Measurements from ENCODE around the gene NDUFV2. TPM values are rescaled to one million over a fixed set of nuclear protein-coding genes. Genes with fewer than 3 reads are reported as not detected.

NDUFV2 gene
- total RNA-seq, 2 experiments from 2014 or later: 230 to 231 TPM

GRCh38 chr18:9146224-9146623 lies 43.7 kb downstream of the NDUFV2 start:
- no peak overlapping the region for H3K4me3 Mint-ChIP-seq
- no peak for TF ChIP-seq CTCF (IDR thresholded peaks at IDR 0.05)
- Histone ChIP-seq H3K27me3 (ENCODE audit: control insufficient read depth in 1 of 2, insufficient read depth in 2 of 2, low read length in 2 of 2) (no peaks in the 10 kb centered on the region), H3K27ac (ENCODE audit: low read depth in 1 of 2, low read length in 2 of 2) (peak overlapping the region in 1 of 2 donors; percentile 29), H3K9me3 (ENCODE audit: control insufficient read depth in 1 of 2, insufficient read depth in 1 of 2, low read length in 2 of 2) (no peaks in the 10 kb centered on the region), H3K36me3 (ENCODE audit: insufficient read depth, low read length) (no peaks in the 10 kb centered on the region), H3K4me1 (ENCODE audit: insufficient read depth, low read length) (peaks cover 27% of the 10 kb centered on the region), H3K4me3 (ENCODE audit: low read length) (no peak overlapping the region)
- H3K36me3 Mint-ChIP-seq (ENCODE audit: low read depth): peaks cover 8% of the 10 kb centered on the region
- no peaks in the 10 kb centered on the region for H3K9me3 Mint-ChIP-seq
- peaks cover 85% of the 10 kb centered on the region for H3K4me1 Mint-ChIP-seq (ENCODE audit: low read depth)
- H3K27me3 Mint-ChIP-seq: no peaks in the 10 kb centered on the region
- CTCF ChIA-PET: interaction anchor here (0.6 to 3.0 kb wide), 4 partner anchors 26 to 72 kb away, joined by 3 to 31 read pairs (median 10); no protein-coding TSS in a partner anchor
- DNase-seq (no peak), ATAC-seq (ENCODE audit: poor library complexity) (no peak)
- intact Hi-C loops (cut with DNase I, micrococcal nuclease): loop anchor here in 1 of 2 experiments (5.0 kb wide), 2 partner anchors 371 to 449 kb away; no protein-coding TSS in a partner anchor
- peak overlapping the region; percentile 60 for H3K27ac Mint-ChIP-seq
- POLR2A ChIA-PET: interaction anchor here (1.1 to 2.5 kb wide), 2 partner anchors 8 to 72 kb away, joined by 3 to 22 read pairs; partner anchors contain the start of gene ANKRD12

- peak; percentile 76 for TF ChIP-seq CTCF (IDR thresholded peaks at IDR 0.05)
- Mint-ChIP-seq H3K9me3 (no peaks in the 10 kb centered on the region), H3K4me1 (ENCODE audit: low read depth) (peaks cover 85% of the 10 kb centered on the region), H3K27ac (peak overlapping the region; percentile 10), H3K4me3 (no peak overlapping the region), H3K27me3 (no peaks in the 10 kb centered on the region), H3K36me3 (ENCODE audit: low read depth) (peaks cover 4% of the 10 kb centered on the region)
- Histone ChIP-seq H3K27ac (ENCODE audit: low read depth in 1 of 2, low read length in 2 of 2) (no peak overlapping the region), H3K27me3 (ENCODE audit: control insufficient read depth in 1 of 2, insufficient read depth in 2 of 2, low read length in 2 of 2) (no peaks in the 10 kb centered on the region), H3K9me3 (ENCODE audit: control insufficient read depth in 1 of 2, insufficient read depth in 1 of 2, low read length in 2 of 2) (no peaks in the 10 kb centered on the region), H3K36me3 (ENCODE audit: insufficient read depth, low read length) (no peaks in the 10 kb centered on the region), H3K4me3 (ENCODE audit: low read length) (no peak overlapping the region), H3K4me1 (ENCODE audit: insufficient read depth, low read length) (peaks cover 28% of the 10 kb centered on the region)
- CTCF ChIA-PET: interaction anchor here (1.0 to 3.0 kb wide), 8 partner anchors 8 to 451 kb away, joined by 3 to 31 read pairs (median 6); no protein-coding TSS in a partner anchor
- ATAC-seq (ENCODE audit: poor library complexity) (peak; percentile 74), DNase-seq (peak in 7 of 14 experiments; percentile 18 to 81 (median 44))
- POLR2A ChIA-PET: interaction anchor here (0.6 to 2.5 kb wide), 8 partner anchors 10 to 74 kb away, joined by 3 to 22 read pairs (median 8); partner anchors contain the start of genes ANKRD12 and NDUFV2
- intact Hi-C loops (cut with DNase I, micrococcal nuclease): loop anchor here (1.0 to 5.0 kb wide), 4 partner anchors 45 to 450 kb away; partner anchors contain the start of gene NDUFV2 (in 1 of the 2)
Observed at GRCh38 chr18:9147440-9148202, 45.1 kb downstream of the NDUFV2 start.

- no peaks in the 10 kb centered on the region for H3K27me3 ChIP-seq (ENCODE audit: control insufficient read depth in 1 of 2, insufficient read depth in 2 of 2, low read length in 2 of 2)
- ATAC-seq (ENCODE audit: poor library complexity) (no peak), DNase-seq (no peak)
- Mint-ChIP-seq H3K27ac (peak overlapping the region; percentile 10), H3K4me3 (no peak overlapping the region), H3K36me3 (ENCODE audit: low read depth) (peaks cover 4% of the 10 kb centered on the region), H3K27me3 (no peaks in the 10 kb centered on the region), H3K4me1 (ENCODE audit: low read depth) (peaks cover 87% of the 10 kb centered on the region), H3K9me3 (no peaks in the 10 kb centered on the region)
- intact Hi-C loops (cut with DNase I, micrococcal nuclease): loop anchor here (1.0 to 5.0 kb wide), 4 partner anchors 45 to 451 kb away; partner anchors contain the start of gene NDUFV2 (in 1 of the 2)
- POLR2A ChIA-PET: interaction anchor here (0.6 to 2.5 kb wide), 8 partner anchors 10 to 75 kb away, joined by 3 to 22 read pairs (median 8); partner anchors contain the start of genes ANKRD12 and NDUFV2
- H3K4me3 ChIP-seq (ENCODE audit: low read length): no peak overlapping the region
- peaks cover 26% of the 10 kb centered on the region for H3K4me1 ChIP-seq (ENCODE audit: insufficient read depth, low read length)
- CTCF ChIA-PET: interaction anchor here (1.0 to 3.0 kb wide), 8 partner anchors 9 to 452 kb away, joined by 3 to 31 read pairs (median 6); no protein-coding TSS in a partner anchor
- TF ChIP-seq CTCF (IDR thresholded peaks at IDR 0.05): no peak
- no peaks in the 10 kb centered on the region for H3K36me3 ChIP-seq (ENCODE audit: insufficient read depth, low read length)
- no peak overlapping the region for H3K27ac ChIP-seq (ENCODE audit: low read depth in 1 of 2, low read length in 2 of 2)
- no peaks in the 10 kb centered on the region for H3K9me3 ChIP-seq (ENCODE audit: control insufficient read depth in 1 of 2, insufficient read depth in 1 of 2, low read length in 2 of 2)
Observed at GRCh38 chr18:9148203-9148552, 45.7 kb downstream of the NDUFV2 start.
